Mononuclear cell (primary cell): Measurements from ENCODE around the gene BUD23. TPM values are rescaled to one million over a fixed set of nuclear protein-coding genes. Genes with fewer than 3 reads are reported as not detected.

ENCODE experiments used
- H3K27me3 ChIP-seq: 2 replicates; pipeline ENCODE4 v1.6.0; 2011; ENCODE audit warnings: low read length, control low read depth; ENCODE audit not compliant: insufficient read depth
- H3K4me1 ChIP-seq: 2 replicates; pipeline ENCODE4 v1.5.1; 2011; ENCODE audit warnings: mild to moderate bottlenecking, low read length, control low read depth; ENCODE audit not compliant: insufficient read depth
- H3K4me3 ChIP-seq: 2 replicates; pipeline ENCODE4 v1.5.1; 2011; ENCODE audit warnings: mild to moderate bottlenecking, low read length, moderate library complexity
- H3K9me3 ChIP-seq: 2 replicates; pipeline ENCODE4 v1.5.1; 2011; ENCODE audit warnings: low read depth, mild to moderate bottlenecking, control low read depth, low read length
- total RNA-seq: library from RNA; depleted of rRNA; stranded (reverse); fragments of >200 nt; gene quantifications from one replicate; pipeline ENCODE4 v1.2.3, GENCODE V29; 2012

Gene BUD23
- 31.7 TPM for total RNA-seq

- Histone ChIP-seq H3K4me1 (peaks cover 36% of the 10 kb centered on the region), H3K4me3 (peak within 1 kb of the TSS; percentile 94), H3K9me3 (no peaks in the 10 kb centered on the region), H3K27me3 (no peaks in the 10 kb centered on the region)
These were observed at the start of gene BUD23, which contains the start of gene DNAJC30 for GRCh38 chr7:73683056-73683787. BUD23 (plus strand) TSS chr7:73683597; CDS start chr7:73683626, 29 bp downstream. DNAJC30 (minus strand) TSS chr7:73683453; CDS start chr7:73683423, 30 bp downstream.

- H3K9me3 ChIP-seq: no peaks in the 10 kb centered on the region
- H3K4me3 ChIP-seq: no peak overlapping the region
- H3K27me3 ChIP-seq: peaks cover 15% of the 10 kb centered on the region
- H3K4me1 ChIP-seq: peaks cover 8% of the 10 kb centered on the region
These were observed 49.6 kb upstream of the BUD23 start for GRCh38 chr7:73633844-73634243.

- H3K27me3 ChIP-seq: peaks cover 12% of the 10 kb centered on the region
- H3K4me1 ChIP-seq: peaks cover 8% of the 10 kb centered on the region
- no peaks in the 10 kb centered on the region for H3K9me3 ChIP-seq
- no peak overlapping the region for H3K4me3 ChIP-seq
These were observed 47.8 kb upstream of the BUD23 start for GRCh38 chr7:73635428-73636200.

- no peaks in the 10 kb centered on the region for H3K9me3 ChIP-seq
- no peak overlapping the region for H3K4me3 ChIP-seq
- peaks cover 8% of the 10 kb centered on the region for H3K4me1 ChIP-seq
- peaks cover 5% of the 10 kb centered on the region for H3K27me3 ChIP-seq
These were observed 44.5 kb upstream of the BUD23 start for GRCh38 chr7:73638911-73639310.

GRCh38 chr7:73642834-73643233 is 40.6 kb upstream of the BUD23 start:
- Histone ChIP-seq H3K4me3 (no peak overlapping the region), H3K9me3 (no peaks in the 10 kb centered on the region), H3K4me1 (no peaks in the 10 kb centered on the region), H3K27me3 (peaks cover 19% of the 10 kb centered on the region)

GRCh38 chr7:73644688-73645286 is 38.6 kb upstream of the BUD23 start:
- H3K27me3 ChIP-seq: peaks cover 35% of the 10 kb centered on the region
- no peak overlapping the region for H3K4me3 ChIP-seq
- no peaks in the 10 kb centered on the region for H3K4me1 ChIP-seq
- no peaks in the 10 kb centered on the region for H3K9me3 ChIP-seq

GRCh38 chr7:73645643-73646174 is 37.7 kb upstream of the BUD23 start:
- H3K27me3 ChIP-seq: peaks cover 42% of the 10 kb centered on the region
- no peak overlapping the region for H3K4me3 ChIP-seq
- no peaks in the 10 kb centered on the region for H3K9me3 ChIP-seq
- no peaks in the 10 kb centered on the region for H3K4me1 ChIP-seq

- Histone ChIP-seq H3K4me3 (no peak overlapping the region), H3K4me1 (no peaks in the 10 kb centered on the region), H3K9me3 (no peaks in the 10 kb centered on the region), H3K27me3 (peaks cover 49% of the 10 kb centered on the region)
These were observed 36.3 kb upstream of the BUD23 start for GRCh38 chr7:73646785-73647724.

- Histone ChIP-seq H3K4me3 (no peak overlapping the region), H3K4me1 (no peaks in the 10 kb centered on the region), H3K27me3 (peaks cover 52% of the 10 kb centered on the region), H3K9me3 (no peaks in the 10 kb centered on the region)
These were observed 35.4 kb upstream of the BUD23 start for GRCh38 chr7:73647725-73648592.

- Histone ChIP-seq H3K9me3 (no peaks in the 10 kb centered on the region), H3K4me3 (no peak overlapping the region), H3K4me1 (no peaks in the 10 kb centered on the region), H3K27me3 (peaks cover 52% of the 10 kb centered on the region)
These were observed 34.6 kb upstream of the BUD23 start for GRCh38 chr7:73648593-73649332.

GRCh38 chr7:73649576-73649975 is 33.8 kb upstream of the BUD23 start:
- Histone ChIP-seq H3K9me3 (no peaks in the 10 kb centered on the region), H3K4me3 (no peak overlapping the region), H3K27me3 (peaks cover 52% of the 10 kb centered on the region), H3K4me1 (no peaks in the 10 kb centered on the region)

- H3K4me3 ChIP-seq: no peak overlapping the region
- H3K4me1 ChIP-seq: no peaks in the 10 kb centered on the region
- H3K27me3 ChIP-seq: peaks cover 52% of the 10 kb centered on the region
- no peaks in the 10 kb centered on the region for H3K9me3 ChIP-seq
These were observed 32.9 kb upstream of the BUD23 start for GRCh38 chr7:73650524-73650923.

GRCh38 chr7:73652541-73652949 is 30.9 kb upstream of the BUD23 start:
- no peak overlapping the region for H3K4me3 ChIP-seq
- H3K9me3 ChIP-seq: no peaks in the 10 kb centered on the region
- peaks cover 33% of the 10 kb centered on the region for H3K27me3 ChIP-seq
- H3K4me1 ChIP-seq: no peaks in the 10 kb centered on the region
